ENCODE results near the gene ZBTB42. TPM values are rescaled to one million over a fixed set of nuclear protein-coding genes. Genes with fewer than 3 reads are reported as not detected.

The ZBTB42 gene
- total RNA-seq, 1 donor from 2014 or later, result 4.9 TPM

DNA sequence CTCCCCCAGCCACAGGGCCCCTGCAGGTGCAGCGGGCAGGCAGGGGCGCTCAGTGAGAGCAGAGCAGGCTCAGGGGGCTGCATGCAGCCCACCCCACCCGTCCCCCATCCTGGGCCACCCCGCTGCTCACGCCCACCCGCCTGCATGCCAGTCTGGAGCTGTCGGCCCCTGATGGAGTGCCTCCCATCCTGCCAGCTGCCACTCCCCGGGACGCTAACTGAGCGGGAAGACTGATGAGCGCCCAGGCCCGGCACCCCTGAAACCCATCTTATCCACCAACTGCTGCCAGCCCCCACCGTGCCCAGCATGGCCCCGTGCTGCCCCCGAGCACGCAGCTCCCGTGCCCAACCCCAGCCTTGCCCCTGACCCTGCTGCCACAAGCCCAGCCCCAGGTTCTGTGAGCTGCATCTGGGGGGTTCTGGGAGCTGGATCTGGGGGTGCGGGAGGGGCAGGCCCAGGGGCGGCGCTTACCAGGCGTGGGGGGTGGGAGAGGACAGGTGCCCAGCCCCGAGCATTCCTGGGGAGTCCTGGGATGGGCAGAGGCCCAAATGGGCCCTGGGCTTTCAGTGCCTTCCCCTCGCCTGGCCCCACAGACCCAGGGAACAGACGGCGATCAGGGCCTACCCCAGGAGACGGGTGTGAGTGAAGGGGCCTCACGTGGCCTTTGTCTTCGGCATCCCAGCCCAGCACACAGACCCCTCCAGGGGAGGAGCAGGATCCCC is 18.7 kb upstream of the ZBTB42 start:
- Mint-ChIP-seq H3K27me3 (no peaks in the 10 kb centered on the region), H3K27ac (no peak overlapping the region), H3K4me1 (no peaks in the 10 kb centered on the region), H3K9me3 (no peaks in the 10 kb centered on the region), H3K36me3 (ENCODE audit: low read depth) (no peaks in the 10 kb centered on the region), H3K4me3 (no peak overlapping the region)
- DNase-seq, result no peak
- intact Hi-C loops (cut with micrococcal nuclease), result no loop called here

DNA sequence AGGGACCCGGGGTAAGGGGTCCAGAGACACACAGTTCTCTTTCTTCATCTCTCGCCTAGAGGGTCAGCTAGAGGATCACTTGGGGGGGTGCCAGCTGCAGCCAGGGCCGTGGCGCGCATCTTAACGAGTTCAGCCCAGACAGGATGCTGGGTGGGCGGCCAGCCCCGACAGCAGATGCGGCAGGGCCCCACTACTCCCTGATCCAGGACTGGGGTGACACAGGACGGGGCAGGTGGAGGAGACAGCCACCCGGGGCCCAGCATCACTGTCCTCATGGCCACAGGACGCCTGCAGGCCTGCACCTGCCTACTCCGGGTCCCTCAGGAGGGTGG is 18.1 kb upstream of the ZBTB42 start:
- Mint-ChIP-seq H3K4me3 (no peak overlapping the region), H3K9me3 (no peaks in the 10 kb centered on the region), H3K36me3 (ENCODE audit: low read depth) (no peaks in the 10 kb centered on the region), H3K27ac (no peak overlapping the region), H3K4me1 (no peaks in the 10 kb centered on the region), H3K27me3 (no peaks in the 10 kb centered on the region)
- DNase-seq, result no peak
- intact Hi-C loops (cut with micrococcal nuclease), result no loop called here

DNA sequence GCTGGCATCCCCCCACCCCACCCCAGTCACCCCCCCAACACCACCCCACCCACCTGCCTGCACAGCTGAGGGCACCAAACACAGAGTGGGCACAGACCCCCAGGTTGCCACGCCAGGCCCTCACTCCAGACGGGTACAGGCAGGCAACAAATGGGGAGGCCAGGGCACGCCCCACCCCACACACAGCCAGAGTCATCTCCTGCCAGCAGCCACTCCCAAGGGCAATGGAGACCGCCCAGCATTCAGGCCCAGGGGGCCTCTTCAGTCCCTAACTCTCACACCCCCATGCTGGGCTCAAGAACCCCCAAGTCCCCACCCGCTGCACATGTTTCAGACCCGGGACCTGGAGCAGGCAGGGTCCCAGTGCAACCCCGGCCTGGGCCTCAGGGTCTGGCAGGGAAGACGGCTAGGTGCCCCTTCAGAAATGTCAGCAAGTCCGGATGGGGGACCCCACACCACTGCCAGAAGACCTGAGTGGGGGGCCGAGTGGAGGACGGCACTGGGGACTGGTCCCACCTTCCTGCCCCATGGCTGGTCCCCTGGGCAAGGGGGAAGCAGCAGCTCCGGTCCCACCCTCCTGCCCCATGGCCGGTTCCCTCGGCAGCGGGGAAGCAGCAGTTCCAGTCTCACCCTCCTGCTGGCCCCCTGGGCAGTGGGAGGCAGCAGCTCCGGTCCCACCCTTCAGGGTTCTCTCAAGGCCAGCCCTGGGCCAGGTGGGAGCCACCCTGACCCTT is 17.2 kb upstream of the ZBTB42 start:
- intact Hi-C loops (cut with micrococcal nuclease), result no loop called here
- H3K4me3 Mint-ChIP-seq, result no peak overlapping the region
- no peaks in the 10 kb centered on the region for H3K36me3 Mint-ChIP-seq (ENCODE audit: low read depth)
- no peak overlapping the region for H3K27ac Mint-ChIP-seq
- H3K4me1 Mint-ChIP-seq, result no peaks in the 10 kb centered on the region
- H3K9me3 Mint-ChIP-seq, result no peaks in the 10 kb centered on the region
- DNase-seq, result no peak
- H3K27me3 Mint-ChIP-seq, result no peaks in the 10 kb centered on the region

DNA sequence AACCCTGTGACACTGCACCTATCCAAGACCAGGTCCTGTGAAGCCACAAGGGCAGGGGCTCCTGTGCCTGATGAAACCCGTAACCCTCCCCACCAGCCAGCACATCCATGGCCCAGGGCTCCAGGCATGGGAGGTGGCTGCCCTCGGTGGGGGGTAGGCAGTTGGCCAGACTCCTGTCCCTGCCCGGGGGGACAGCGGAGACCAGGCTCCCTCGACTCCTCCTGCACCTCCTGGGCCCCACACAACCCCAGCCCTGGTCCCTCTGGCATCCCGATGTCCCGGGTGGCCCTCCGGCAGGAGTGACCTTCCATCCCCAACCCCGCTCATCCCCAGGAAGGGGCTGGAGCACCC is 16.7 kb upstream of the ZBTB42 start:
- no peaks in the 10 kb centered on the region for H3K36me3 Mint-ChIP-seq (ENCODE audit: low read depth)
- no peak for DNase-seq
- H3K9me3 Mint-ChIP-seq, result no peaks in the 10 kb centered on the region
- no peak overlapping the region for H3K4me3 Mint-ChIP-seq
- H3K27ac Mint-ChIP-seq, result no peak overlapping the region
- H3K27me3 Mint-ChIP-seq, result no peaks in the 10 kb centered on the region
- intact Hi-C loops (cut with micrococcal nuclease), result no loop called here
- no peaks in the 10 kb centered on the region for H3K4me1 Mint-ChIP-seq

DNA sequence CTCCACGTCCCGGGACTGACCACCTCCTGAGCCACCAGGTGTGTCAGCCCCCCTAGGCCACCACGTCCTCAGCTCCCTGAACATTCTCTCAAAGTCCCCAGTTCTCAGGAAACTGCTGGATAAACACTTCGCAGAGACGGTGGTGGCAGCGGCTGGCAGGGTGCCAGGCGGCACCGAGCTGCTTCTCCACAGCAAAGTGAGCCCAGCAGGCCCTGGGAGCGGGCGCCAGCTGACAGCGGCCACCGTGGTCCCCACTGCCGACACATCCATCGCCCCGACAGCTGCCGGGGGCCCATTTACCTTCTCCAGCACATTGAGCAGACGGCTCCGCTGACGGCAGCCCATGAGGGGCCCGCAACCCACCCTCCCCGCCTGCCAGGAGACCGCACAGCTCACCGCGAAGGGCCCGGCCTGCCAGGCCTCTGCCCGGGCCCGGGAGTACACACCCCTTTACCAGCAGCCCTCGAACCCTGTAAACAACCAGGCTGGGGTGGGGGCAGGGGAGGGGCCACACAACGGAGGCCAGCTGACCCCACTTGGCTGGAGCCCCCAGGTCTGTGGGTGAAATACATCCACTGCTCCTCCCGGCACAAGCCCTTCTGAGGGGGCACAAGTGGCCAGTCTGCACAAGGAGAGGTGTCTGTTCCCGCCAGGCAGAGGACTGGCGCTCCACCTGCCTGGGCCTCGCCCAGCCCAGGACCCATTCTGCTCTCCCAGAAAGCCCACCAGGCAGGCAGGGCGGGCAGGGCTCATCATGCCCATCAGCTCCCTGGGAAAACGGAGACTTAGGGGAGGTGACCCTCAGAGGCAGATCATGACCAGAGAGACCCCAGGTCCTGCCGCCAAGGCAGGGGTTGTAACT is 15.8 kb upstream of the ZBTB42 start:
- peaks cover 5% of the 10 kb centered on the region for H3K36me3 Mint-ChIP-seq (ENCODE audit: low read depth)
- no peak for DNase-seq
- no peaks in the 10 kb centered on the region for H3K4me1 Mint-ChIP-seq
- H3K27ac Mint-ChIP-seq, result no peak overlapping the region
- intact Hi-C loops (cut with micrococcal nuclease), result no loop called here
- H3K27me3 Mint-ChIP-seq, result no peaks in the 10 kb centered on the region
- H3K4me3 Mint-ChIP-seq, result no peak overlapping the region
- H3K9me3 Mint-ChIP-seq, result no peaks in the 10 kb centered on the region

DNA sequence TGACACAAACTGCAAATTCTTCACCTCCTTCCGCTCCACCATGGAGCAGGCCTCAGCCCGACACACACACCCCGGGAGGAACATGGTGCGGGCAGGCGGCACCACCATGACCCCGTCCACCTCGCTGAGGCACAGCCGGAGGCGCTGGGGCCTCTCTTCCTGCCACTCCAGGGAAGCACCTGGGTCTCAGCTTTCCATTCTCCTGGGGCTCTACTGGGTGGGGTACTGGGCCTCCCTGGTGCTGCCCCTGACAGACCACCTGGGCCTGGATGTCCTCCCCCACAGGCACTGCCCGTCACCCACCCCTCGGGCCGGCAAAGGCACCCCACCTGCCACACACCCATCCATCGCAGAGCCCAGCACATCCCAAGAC is 15.2 kb upstream of the ZBTB42 start:
- Mint-ChIP-seq H3K27me3 (no peaks in the 10 kb centered on the region), H3K9me3 (no peaks in the 10 kb centered on the region), H3K4me1 (no peaks in the 10 kb centered on the region), H3K27ac (no peak overlapping the region), H3K36me3 (ENCODE audit: low read depth) (peaks cover 8% of the 10 kb centered on the region), H3K4me3 (no peak overlapping the region)
- intact Hi-C loops (cut with micrococcal nuclease), result no loop called here
- DNase-seq, result no peak

DNA sequence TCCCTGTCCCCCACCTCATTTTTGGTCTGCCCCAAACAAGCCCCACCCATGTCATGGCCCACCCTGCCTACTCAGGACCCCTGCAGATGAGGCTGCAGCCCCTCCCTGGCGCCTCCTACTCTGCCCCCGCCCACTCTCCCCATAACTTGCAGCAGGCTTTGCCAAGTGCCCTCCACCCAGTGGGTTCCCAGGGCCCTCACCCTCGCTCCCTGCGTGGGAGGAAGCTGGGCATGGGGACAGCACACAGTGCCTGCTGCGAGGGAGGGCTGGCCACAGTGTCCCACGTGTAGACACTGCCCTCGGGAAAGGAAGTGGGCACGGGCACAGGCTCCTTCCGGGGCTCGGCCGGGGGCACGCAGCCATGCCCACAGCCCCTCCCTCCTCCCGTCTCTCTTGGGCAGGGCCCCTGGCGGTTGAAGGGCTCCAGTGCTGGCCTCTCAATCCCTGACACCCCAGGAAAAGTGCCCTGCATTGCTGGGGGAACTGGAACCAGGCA is 14.8 kb upstream of the ZBTB42 start:
- Mint-ChIP-seq H3K4me3 (no peak overlapping the region), H3K4me1 (peaks cover 2% of the 10 kb centered on the region), H3K9me3 (no peaks in the 10 kb centered on the region), H3K27me3 (no peaks in the 10 kb centered on the region), H3K36me3 (ENCODE audit: low read depth) (peaks cover 12% of the 10 kb centered on the region), H3K27ac (no peak overlapping the region)
- DNase-seq, result no peak
- intact Hi-C loops (cut with micrococcal nuclease), result no loop called here

DNA sequence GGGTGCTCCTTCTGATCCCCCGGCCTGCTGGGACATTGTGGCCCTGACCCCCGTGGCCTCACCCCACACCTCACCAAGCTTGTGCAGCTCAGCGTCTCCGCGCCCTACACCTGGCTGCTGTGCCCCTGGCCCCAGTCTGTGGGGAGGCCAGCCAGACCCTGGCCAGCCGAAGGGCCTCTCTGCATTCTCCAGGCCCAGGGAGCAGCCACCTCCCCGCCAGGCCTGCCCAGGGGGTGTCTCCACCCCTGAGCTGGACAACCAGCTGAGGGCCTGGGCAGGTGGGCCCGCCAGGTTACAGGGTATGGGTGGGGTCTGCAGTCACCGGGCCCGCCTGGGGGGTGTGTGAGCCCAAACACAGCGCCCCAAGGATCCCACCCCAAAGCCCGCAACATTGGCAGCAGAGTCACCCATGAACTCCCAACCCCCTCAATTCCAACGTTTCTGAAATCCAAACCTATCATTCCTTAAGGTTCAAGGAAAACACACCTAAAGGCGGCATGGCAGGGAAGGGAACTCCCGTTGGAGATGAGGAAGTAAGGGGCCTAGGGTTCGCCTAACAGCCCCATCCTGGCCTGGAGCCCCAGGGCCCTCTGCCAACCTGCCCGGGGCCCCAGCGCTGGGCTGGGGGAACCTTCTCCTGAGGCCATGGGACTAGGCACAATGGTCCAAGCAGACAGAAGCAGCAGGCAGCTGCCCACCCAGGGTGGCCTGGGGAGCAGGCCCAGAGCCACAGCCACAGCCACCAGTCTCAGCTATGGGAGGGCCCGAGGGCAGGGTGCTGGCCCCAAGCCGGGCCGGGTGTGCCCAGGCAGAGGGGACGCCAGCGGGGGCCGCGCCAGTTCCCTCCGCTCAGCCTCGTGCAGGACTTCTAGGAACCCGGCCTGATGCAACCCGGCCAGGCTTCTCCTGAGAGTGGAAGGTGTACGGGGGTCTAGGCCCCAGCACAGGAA is 13.9 kb upstream of the ZBTB42 start:
- no peak for DNase-seq
- H3K36me3 Mint-ChIP-seq (ENCODE audit: low read depth), result peaks cover 18% of the 10 kb centered on the region
- intact Hi-C loops (cut with micrococcal nuclease), result no loop called here
- no peak overlapping the region for H3K27ac Mint-ChIP-seq
- peaks cover 5% of the 10 kb centered on the region for H3K4me1 Mint-ChIP-seq
- H3K4me3 Mint-ChIP-seq, result no peak overlapping the region
- H3K27me3 Mint-ChIP-seq, result no peaks in the 10 kb centered on the region
- H3K9me3 Mint-ChIP-seq, result no peaks in the 10 kb centered on the region

DNA sequence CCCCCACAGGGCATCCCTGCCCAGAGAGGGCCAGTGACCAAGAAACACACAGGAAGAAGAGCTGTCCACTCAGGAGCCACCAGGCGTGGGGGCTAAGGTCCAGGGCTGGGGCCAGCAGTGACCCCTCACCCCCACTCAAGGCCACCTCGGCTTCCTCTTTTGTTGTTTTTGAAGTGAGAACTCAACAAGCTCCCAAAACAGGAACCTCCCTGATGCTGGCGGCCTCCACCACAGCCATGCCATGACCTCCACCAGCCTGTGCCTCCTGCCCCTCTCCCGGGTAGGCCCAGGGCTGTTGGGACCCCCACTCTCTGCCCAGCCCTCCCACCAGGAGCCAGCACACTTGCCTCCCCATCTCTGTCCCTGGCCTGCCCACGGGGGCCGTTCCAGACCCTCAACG is 13.2 kb upstream of the ZBTB42 start:
- Mint-ChIP-seq H3K4me3 (no peak overlapping the region), H3K27me3 (no peaks in the 10 kb centered on the region)
- intact Hi-C loops (cut with micrococcal nuclease), result no loop called here

DNA sequence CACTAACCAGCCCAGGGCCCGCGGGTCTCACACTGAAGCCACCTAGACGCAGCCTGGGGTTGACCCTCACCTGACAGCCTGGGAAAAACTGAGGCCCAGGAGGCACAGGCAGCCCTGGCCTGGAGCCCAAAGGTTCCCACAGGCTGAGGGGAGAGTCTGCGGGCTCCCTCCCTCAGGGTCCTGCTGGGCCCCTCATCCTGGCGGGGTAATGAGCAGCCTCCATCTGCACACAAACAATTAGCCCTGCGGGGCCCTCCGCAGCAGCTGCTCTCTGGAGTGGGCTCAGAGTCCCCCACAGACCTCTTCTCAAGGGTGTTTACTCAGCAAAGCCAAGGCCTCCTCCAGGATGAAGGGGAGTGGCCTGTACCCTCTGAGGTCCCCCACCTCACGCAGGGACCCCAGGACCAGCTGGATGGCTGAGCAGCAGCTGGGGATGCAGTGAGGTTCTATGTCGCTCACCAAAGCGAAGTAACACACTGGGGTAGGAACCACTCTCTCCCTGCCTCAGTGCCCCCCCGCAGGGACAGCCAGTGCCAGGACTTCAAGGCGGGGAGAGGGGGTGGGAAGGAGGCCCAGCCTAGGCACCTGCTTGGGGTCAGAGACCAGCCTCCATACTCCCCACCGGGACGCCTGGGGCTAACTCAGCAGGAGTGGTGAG is 12.6 kb upstream of the ZBTB42 start:
- intact Hi-C loops (cut with micrococcal nuclease), result no loop called here
- peaks cover 12% of the 10 kb centered on the region for H3K4me1 Mint-ChIP-seq
- peaks cover 19% of the 10 kb centered on the region for H3K36me3 Mint-ChIP-seq (ENCODE audit: low read depth)
- no peaks in the 10 kb centered on the region for H3K9me3 Mint-ChIP-seq
- no peak overlapping the region for H3K4me3 Mint-ChIP-seq
- DNase-seq, result no peak
- H3K27ac Mint-ChIP-seq, result no peak overlapping the region
- no peaks in the 10 kb centered on the region for H3K27me3 Mint-ChIP-seq

More for the DNA sequence above, 13.2 kb upstream of the ZBTB42 start:
- no peak overlapping the region for H3K27ac Mint-ChIP-seq
- no peak for DNase-seq
- H3K4me1 Mint-ChIP-seq, result peaks cover 8% of the 10 kb centered on the region
- H3K9me3 Mint-ChIP-seq, result no peaks in the 10 kb centered on the region
- H3K36me3 Mint-ChIP-seq (ENCODE audit: low read depth), result peaks cover 18% of the 10 kb centered on the region

DNA sequence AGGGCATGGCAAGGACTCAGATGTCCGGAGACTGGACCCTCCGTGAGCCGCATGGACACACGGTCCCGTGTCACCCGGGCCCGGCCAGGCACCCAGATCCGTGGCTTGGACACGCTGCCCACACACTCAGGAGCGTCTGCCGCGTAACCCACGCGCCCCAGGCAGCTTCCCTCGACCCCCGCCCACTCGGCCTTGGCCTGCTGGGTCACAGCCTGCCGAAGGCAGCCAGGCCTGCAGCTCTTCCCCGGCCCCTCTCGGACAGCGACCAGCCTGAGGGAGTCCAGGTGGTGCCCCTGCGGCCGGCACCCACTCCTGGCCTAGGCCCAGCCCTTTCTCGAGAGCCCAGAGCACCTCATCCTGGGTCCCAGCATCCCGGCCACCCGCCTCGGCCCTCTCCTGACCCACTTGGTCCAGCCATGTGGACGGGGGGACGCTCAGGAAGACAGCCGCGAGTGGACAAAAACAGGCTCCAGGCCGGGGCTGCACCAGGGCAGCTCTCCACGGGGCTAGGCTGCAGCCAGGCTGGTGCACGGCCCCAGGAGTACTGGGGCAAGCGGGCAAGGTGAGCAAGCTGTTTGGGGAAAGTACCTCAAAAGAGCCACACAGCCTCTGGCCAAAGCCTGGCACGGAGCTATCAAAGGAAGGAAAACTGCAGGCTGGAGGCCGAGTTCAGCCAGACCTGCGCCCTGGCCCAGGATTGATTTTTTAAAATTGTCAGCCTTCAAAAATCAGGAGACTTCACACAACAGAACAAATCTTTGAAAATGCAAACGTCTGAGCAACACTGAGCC is 11.8 kb upstream of the ZBTB42 start:
- no peak for DNase-seq
- Mint-ChIP-seq H3K27ac (no peak overlapping the region), H3K4me1 (peaks cover 20% of the 10 kb centered on the region), H3K27me3 (no peaks in the 10 kb centered on the region), H3K4me3 (no peak overlapping the region), H3K9me3 (no peaks in the 10 kb centered on the region), H3K36me3 (ENCODE audit: low read depth) (peaks cover 23% of the 10 kb centered on the region)
- intact Hi-C loops (cut with micrococcal nuclease), result no loop called here

All from activated CD4-positive, alpha-beta T cell treated with anti-CD3 and anti-CD28 coated beads, Interleukin-2, amount 10 ng/mL, durations not matched to agents 24 days and 14 days (primary cell).